Measurements from ENCODE around the gene HRH2.

HRH2 gene

GRCh38 chr5:175694371-175695160 is 36.7 kb downstream of the HRH2 start:
- DNase-seq = no peak

- DNase-seq = no peak
Observed at GRCh38 chr5:175695161-175696126, 37.6 kb downstream of the HRH2 start.

DNA sequence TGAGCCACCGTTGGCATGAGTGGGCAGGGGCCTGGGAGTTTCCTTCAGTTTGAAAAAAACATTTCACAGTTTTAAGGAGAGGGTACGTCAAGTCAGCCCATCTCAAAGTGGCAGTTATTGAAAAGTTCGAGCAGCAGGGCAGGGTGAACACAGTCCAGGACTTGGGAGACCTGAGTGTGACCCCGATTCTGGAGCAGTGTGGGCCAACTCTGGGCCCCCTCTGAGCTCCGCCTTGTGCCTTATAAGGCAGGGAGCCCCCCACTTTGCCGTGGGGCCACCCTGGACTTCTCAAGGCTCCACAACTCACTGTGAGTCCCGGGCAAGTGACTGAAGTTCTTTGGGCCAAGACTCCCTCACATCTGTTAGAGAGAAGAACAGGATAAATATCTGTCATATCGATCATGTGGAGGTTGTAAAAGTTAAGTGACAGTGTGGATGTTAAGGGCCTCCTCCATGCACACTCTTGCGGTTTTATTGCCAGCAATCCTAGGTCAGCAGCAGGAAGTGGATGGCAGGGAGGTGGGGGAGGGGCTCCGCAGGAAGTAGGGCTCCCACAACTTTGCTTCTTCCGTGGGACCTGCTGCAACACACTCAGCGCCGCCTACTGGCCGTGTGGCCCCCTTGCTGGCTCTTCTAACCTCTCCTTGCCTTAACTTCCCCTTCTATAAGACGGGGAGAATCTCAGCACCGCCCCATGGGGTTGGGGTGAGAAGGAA is 38.4 kb downstream of the HRH2 start:
- DNase-seq = peak; percentile 83 to 88

- no peak for DNase-seq
Observed at GRCh38 chr5:175696855-175697198, 39.0 kb downstream of the HRH2 start.

DNA sequence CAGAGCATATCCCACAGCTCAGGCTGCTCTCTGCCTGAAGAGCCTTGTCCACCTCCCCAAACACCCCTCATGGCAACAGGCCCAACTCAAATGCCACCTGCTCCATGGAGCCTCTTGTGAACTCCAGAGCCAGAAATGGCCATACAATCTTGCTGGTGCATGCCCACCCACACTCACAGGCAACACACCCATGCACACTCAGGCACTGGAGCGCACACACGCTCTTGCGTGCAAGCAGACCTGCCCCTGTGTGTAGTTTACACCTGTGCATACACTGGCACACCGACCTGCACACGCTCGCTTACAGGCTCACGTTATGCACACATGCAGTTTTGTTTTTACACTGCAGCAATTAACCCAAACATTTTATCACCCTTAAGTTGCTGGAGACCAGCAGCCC is 40.0 kb downstream of the HRH2 start:
- DNase-seq = no peak

- DNase-seq = no peak
Observed at GRCh38 chr5:175698401-175699115, 40.7 kb downstream of the HRH2 start.

GRCh38 chr5:175700991-175701390 is 43.1 kb downstream of the HRH2 start:
- no peak for DNase-seq

DNA sequence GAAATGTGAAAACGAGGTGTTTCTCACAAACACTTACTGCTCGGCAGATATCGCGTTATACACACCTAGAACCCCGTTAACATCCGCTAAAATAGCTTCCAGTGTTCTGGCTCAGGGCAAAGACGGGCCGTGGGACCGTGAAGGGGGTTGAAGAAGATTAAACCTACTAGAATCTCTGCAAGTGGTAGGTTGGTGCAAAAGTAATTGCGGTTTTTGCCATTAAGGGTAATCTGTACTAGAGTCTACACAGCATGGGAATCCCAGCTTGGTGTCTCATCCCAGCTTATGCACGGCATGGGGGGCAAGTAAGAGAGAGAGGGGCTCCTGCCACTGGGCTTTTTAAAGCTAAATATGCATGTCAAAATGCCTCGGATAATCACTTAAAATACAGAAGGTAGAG is 43.9 kb downstream of the HRH2 start:
- no peak for DNase-seq

DNA sequence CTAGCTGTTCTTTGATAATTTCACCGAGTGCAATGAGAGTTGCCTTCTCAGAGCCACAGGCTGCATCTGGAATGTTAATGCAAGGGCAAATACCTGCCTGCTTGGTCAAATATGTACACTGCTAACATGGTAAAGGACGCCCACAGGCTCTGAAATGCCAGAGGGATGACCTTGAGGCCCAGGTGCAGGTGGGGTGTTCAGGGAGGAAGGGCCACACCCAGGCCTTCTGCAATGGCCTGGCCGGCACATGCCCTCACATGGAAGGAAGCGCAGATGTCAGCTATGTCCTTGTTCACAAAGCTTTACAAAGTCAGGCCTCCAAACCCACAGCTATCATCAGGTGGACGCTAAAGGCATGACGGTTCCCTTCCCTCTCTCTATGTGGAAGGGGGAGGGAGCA is 48.6 kb downstream of the HRH2 start:
- no peak for DNase-seq

- DNase-seq = no peak
Observed at GRCh38 chr5:175707751-175708375, 50.0 kb downstream of the HRH2 start.

- no peak for DNase-seq
Observed at GRCh38 chr5:175709276-175709781, 51.5 kb downstream of the HRH2 start.

DNA sequence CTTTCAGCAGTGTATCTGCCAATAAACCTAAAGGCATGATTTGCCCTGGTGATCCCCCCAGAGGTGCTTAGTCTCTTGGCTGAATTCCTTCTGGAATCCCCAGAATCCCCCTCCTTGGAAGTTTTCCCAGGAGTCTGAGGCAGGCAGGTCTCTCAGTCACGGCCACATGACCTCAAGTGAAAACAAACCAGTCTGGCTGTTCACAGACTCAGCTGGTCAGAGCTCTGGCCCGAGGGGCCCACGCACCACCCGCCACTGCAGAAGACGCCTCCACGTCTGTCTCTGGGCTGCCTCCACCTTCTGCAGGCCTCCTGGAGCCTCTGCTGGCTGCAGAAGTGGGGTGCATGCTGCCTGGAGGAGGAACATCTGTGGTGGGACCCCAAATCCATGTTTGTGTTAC is 52.5 kb downstream of the HRH2 start:
- DNase-seq = no peak

- no peak for DNase-seq
Observed at GRCh38 chr5:175711031-175711430, 53.2 kb downstream of the HRH2 start.

GRCh38 chr5:175711472-175712312 is 53.8 kb downstream of the HRH2 start:
- no peak for DNase-seq

DNA sequence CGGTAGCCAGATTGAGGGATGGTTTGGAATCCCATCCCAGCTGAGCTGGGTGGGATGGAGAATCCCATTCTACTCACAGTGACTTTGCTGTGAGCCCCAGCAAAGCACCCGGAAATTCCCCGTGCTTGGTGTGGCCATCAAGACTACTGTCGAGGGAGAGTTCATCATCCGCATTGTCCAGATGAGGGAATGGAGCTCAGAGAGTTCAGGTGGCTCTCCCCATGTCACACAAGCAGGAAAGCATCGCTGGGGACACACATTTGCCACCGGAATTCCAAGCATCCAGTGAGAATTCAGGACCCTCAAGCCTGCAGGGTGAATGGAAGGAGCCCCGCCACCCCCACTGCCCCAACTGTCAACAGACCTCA is 54.4 kb downstream of the HRH2 start:
- DNase-seq = no peak

DNA sequence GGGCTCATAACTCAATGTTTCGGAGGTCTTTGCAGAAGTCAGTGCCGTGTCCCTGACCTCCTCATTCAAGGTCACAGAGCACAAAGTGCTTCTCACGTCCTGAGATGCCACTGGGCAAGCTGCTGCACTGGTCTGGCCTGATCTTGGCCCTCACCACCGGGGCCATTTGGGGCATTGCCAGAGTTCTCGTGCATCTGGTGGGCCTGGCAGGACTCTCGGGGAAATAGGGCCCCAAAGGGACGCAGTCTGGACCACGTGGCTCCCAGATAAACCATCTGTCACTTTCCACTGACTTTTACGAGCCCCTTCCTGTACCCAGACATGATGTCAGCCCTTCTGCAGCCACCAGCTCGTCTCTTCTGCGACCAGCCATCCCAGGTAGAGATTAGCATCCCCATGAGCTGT is 54.8 kb downstream of the HRH2 start:
- no peak for DNase-seq

DNA sequence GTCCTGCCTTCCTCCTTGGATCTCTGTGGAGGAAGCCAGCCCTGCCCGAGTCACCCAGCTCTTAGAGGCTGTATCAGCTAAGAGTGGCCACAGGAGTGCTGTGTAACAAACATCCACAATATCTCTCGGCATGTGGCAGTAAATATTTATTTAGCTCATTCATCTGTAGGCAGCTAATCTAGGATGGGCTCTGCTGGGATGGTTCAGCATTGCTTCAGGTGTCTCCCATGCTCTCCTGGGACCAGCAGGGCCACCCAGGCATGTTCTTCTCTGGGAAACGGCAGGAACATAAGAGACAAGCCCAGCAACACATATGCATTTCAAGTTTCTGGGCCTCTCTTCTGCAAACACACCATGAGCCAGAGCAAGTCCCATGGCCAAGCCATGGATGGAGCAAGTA is 56.1 kb downstream of the HRH2 start:
- DNase-seq = no peak

GRCh38 chr5:175714479-175715085 is 56.7 kb downstream of the HRH2 start:
- no peak for DNase-seq

- DNase-seq = no peak
Observed at GRCh38 chr5:175715627-175716522, 58.0 kb downstream of the HRH2 start.

- DNase-seq = no peak
Observed at GRCh38 chr5:175717837-175718236, 60.0 kb downstream of the HRH2 start.

Data from stimulated activated CD4-positive, alpha-beta T cell treated with anti-CD3 and anti-CD28 coated beads, Interleukin-2, amount 100 ng/mL, for 24 hours (primary cell).